HCT116 (cell line): Measurements from ENCODE around the gene CACNG8. TPM values are rescaled to one million over a fixed set of nuclear protein-coding genes. Genes with fewer than 3 reads are reported as not detected.

ENCODE experiments used
- ATAC-seq: fragments of 200-7000 bp; cut with Tn5 transposase; 2 replicates; pipeline ENCODE4 v1.9.1; 2020; ENCODE audit warnings: mild to moderate bottlenecking, moderate library complexity
- BruUV-seq: library from RNA; stranded (reverse); fragments of 400-500 nt; replicated peaks from 2 replicates; lab custom pipeline; 2021; lab: Mats Ljungman, UMichigan
- CTCF ChIA-PET: fragments of 300-600 bp; sonication (Branson Sonifier 250); formaldehyde crosslinking; loops from one replicate; lab custom pipeline; 2021; ENCODE audit warnings: antibody characterized with exemption; lab: Charles Lee
- POLR2A ChIA-PET: fragments of 300-600, 350-600 bp; sonication (Branson Sonifier 250); formaldehyde crosslinking; loops from one replicate; lab custom pipeline; 2021; ENCODE audit warnings: antibody characterized with exemption; lab: Charles Lee
- RAD21 ChIA-PET, 2 experiments: fragments of 300-600 bp; sonication (Branson Sonifier 250); formaldehyde crosslinking; loops; one replicate each; lab custom pipeline; 2023; ENCODE audit warnings: low total read pairs in 2 of 2; ENCODE audit not compliant: uncharacterized antibody in 2 of 2, unreplicated experiment in 2 of 2, low non-redundant PET in 1 of 2; lab: Charles Lee
- DNase-seq: peaks from one replicate; pipeline ENCODE4 v3.0.0-alpha.2; 2010; ENCODE audit warnings: low read depth, low spot score
- H2AFZ ChIP-seq: fragments of 200-600 bp; shearing (Covaris generic), sonication (generic); 2 replicates; pipeline ENCODE4 v1.6.1; 2017; ENCODE audit warnings: low read depth, mixed run types, mixed read lengths, antibody characterized with exemption, low read length; ENCODE audit not compliant: poor library complexity, severe bottlenecking
- H3K27ac ChIP-seq: 2 replicates; pipeline ENCODE4 v1.5.1; 2012; ENCODE audit warnings: low read depth, low read length
- H3K27me3 ChIP-seq: fragments of 200-600 bp; sonication (generic); 2 replicates; pipeline ENCODE4 v1.6.1; 2016; ENCODE audit warnings: mixed run types, low read length, mixed read lengths; ENCODE audit not compliant: insufficient read depth
- H3K36me3 ChIP-seq, 2 experiments: fragments of 200-500 bp in 1 of 2; fragments of 200-600 bp in 1 of 2; sonication (Bioruptor generic) in 1 of 2; sonication (generic) in 1 of 2; 2 replicates each; pipeline versions ENCODE4 v1.5.1 to v1.6.1; 2014 to 2016; ENCODE audit warnings: low read length in 2 of 2, inconsistent platforms in 1 of 2, mixed read lengths in 1 of 2, mixed run types in 1 of 2; ENCODE audit not compliant: insufficient read depth in 2 of 2, control insufficient read depth in 1 of 2
- H3K4me1 ChIP-seq, 2 experiments: fragments of 200-600 bp in 1 of 2; sonication (generic) in 1 of 2; 2 replicates each; pipeline versions ENCODE4 v1.5.1 to v1.6.1; 2012 to 2017; ENCODE audit warnings: low read length in 2 of 2, inconsistent platforms in 1 of 2, mild to moderate bottlenecking in 1 of 2, mixed read lengths in 1 of 2, mixed run types in 1 of 2, moderate library complexity in 1 of 2; ENCODE audit not compliant: insufficient read depth in 2 of 2, control insufficient read depth in 1 of 2
- H3K4me2 ChIP-seq: fragments of 200-600 bp; sonication (generic); 2 replicates; pipeline ENCODE4 v1.6.1; 2017; ENCODE audit warnings: mixed run types, low read length, mixed read lengths
- H3K4me3 ChIP-seq, 2 experiments: fragments of 200-600 bp in 1 of 2; sonication (generic) in 1 of 2; replicated peaks in 1 of 2; 2 replicates each; pipeline ENCODE4 v1.5.1; 2011 to 2016; ENCODE audit warnings: low read length in 2 of 2, control low read depth in 1 of 2, low read depth in 1 of 2, mild to moderate bottlenecking in 1 of 2, mixed read lengths in 1 of 2, mixed run types in 1 of 2
- H3K79me2 ChIP-seq: fragments of 200-600 bp; sonication (generic); 2 replicates; pipeline ENCODE4 v1.6.1; 2017; ENCODE audit warnings: mild to moderate bottlenecking, mixed run types, low read length, moderate library complexity, mixed read lengths; ENCODE audit not compliant: insufficient read depth
- H3K9ac ChIP-seq: fragments of 200-600 bp; sonication (generic); 2 replicates; pipeline ENCODE4 v1.6.1; 2016; ENCODE audit warnings: low read length, mixed read lengths
- H3K9me2 ChIP-seq: fragments of 200-600 bp; sonication (generic), shearing (Covaris generic); 2 replicates; pipeline ENCODE4 v1.6.1; 2017; ENCODE audit warnings: mixed run types, mild to moderate bottlenecking, moderate library complexity; ENCODE audit not compliant: insufficient read depth
- H3K9me3 ChIP-seq, 2 experiments: fragments of 200-500 bp in 1 of 2; fragments of 200-600 bp in 1 of 2; sonication (Bioruptor generic) in 1 of 2; sonication (generic) in 1 of 2; 2 replicates each; pipeline ENCODE4 v1.6.1; 2014 to 2017; ENCODE audit warnings: low read length in 2 of 2, mixed read lengths in 2 of 2, inconsistent platforms in 1 of 2, low read depth in 1 of 2, mild to moderate bottlenecking in 1 of 2, mixed run types in 1 of 2, moderate library complexity in 1 of 2; ENCODE audit not compliant: control insufficient read depth in 1 of 2, insufficient read depth in 1 of 2
- H4K20me1 ChIP-seq: fragments of 200-600 bp; sonication (generic), shearing (Covaris generic); 2 replicates; pipeline ENCODE4 v1.6.1; 2017; ENCODE audit warnings: mixed run types, mild to moderate bottlenecking, moderate library complexity; ENCODE audit not compliant: insufficient read depth
- CBX3 ChIP-seq: IDR thresholded peaks from 2 replicates; pipeline ENCODE4 v1.6.1; 2012; ENCODE audit warnings: low read depth
- EGR1 ChIP-seq: IDR thresholded peaks from 2 replicates; pipeline ENCODE4 v1.6.1; 2012; ENCODE audit warnings: low read depth
- EZH2 ChIP-seq: fragments of 200-600 bp; sonication (generic); IDR thresholded peaks from 2 replicates; pipeline ENCODE4 v1.6.1; 2017; ENCODE audit warnings: antibody characterized with exemption, mixed run types
- EZH2phosphoT487 ChIP-seq: fragments of 200-600 bp; IDR thresholded peaks from 2 replicates; pipeline ENCODE4 v1.6.1; 2018; ENCODE audit warnings: antibody characterized with exemption, borderline replicate concordance
- FOSL1 ChIP-seq: IDR thresholded peaks from 2 replicates; pipeline ENCODE4 v1.6.1; 2012; ENCODE audit warnings: low read depth
- POLR2A ChIP-seq: IDR thresholded peaks from 2 replicates; pipeline ENCODE4 v1.7.0; 2011; ENCODE audit warnings: borderline replicate concordance; ENCODE audit not compliant: insufficient read depth, insufficient read length; ENCODE audit errors: extremely low read depth
- RAD21 ChIP-seq: IDR thresholded peaks from 2 replicates; pipeline ENCODE4 v1.6.1; 2012; ENCODE audit warnings: low read depth, mild to moderate bottlenecking
- REST ChIP-seq: IDR thresholded peaks from 2 replicates; pipeline ENCODE4 v1.6.1; 2012; ENCODE audit warnings: low read depth
- SP1 ChIP-seq: IDR thresholded peaks from 2 replicates; pipeline ENCODE4 v1.6.1; 2012; ENCODE audit warnings: low read depth
- TCF7L2 ChIP-seq: IDR thresholded peaks from 2 replicates; pipeline ENCODE4 v1.7.0; 2011; ENCODE audit warnings: borderline replicate concordance, inconsistent platforms; ENCODE audit not compliant: insufficient read depth, insufficient read length; ENCODE audit errors: extremely low read depth
- YY1 ChIP-seq: IDR thresholded peaks from 2 replicates; pipeline ENCODE4 v1.6.1; 2011; ENCODE audit warnings: low read length, low read depth, moderate library complexity, mild to moderate bottlenecking; ENCODE audit not compliant: insufficient replicate concordance; ENCODE audit errors: extremely low read depth
- ZFX ChIP-seq: fragments of 450-650 bp; IDR thresholded peaks from 2 replicates; pipeline ENCODE4 v1.6.1; 2017
- ZNF274 ChIP-seq: fragments of 200-500 bp; sonication (Bioruptor generic); IDR thresholded peaks from 2 replicates; pipeline ENCODE4 v1.6.1; 2014; ENCODE audit warnings: mild to moderate bottlenecking, low read depth, low read length, inconsistent platforms
- intact Hi-C: fragments of 100-400 bp; cut with micrococcal nuclease; formaldehyde crosslinking; loops from 2 replicates; pipeline ENCODE4 v1.10.0; 2022
- total RNA-seq: library from RNA; stranded (reverse); gene quantifications from one replicate; pipeline ENCODE4 v1.2.1, GENCODE V29; 2021; ENCODE audit not compliant: unreplicated experiment
- TF ChIP-seq, protein P1 (sequence below): IDR thresholded peaks from 2 replicates; pipeline ENCODE4 v1.6.1; 2012
- TF ChIP-seq, protein P2 (sequence below): IDR thresholded peaks from 2 replicates; pipeline ENCODE4 v1.6.1; 2012

Gene CACNG8
- total RNA-seq, 1 experiment from 2014 or later, result 0.93 TPM

GRCh38 chr19:53971673-53972072, 8.9 kb downstream of the CACNG8 start:
- H3K9me2 ChIP-seq, result no peaks in the 10 kb centered on the region
- H4K20me1 ChIP-seq, result no peaks in the 10 kb centered on the region
- no peaks in the 10 kb centered on the region for H3K27me3 ChIP-seq
- no TSS peak for BruUV-seq
- no peak overlapping the region for H2AFZ ChIP-seq
- no peaks in the 10 kb centered on the region for H3K79me2 ChIP-seq
- no peak overlapping the region for H3K9ac ChIP-seq
- H3K36me3 ChIP-seq, result no peaks in the 10 kb centered on the region
- no peak for TF ChIP-seq RAD21
- no peak for TF ChIP-seq YY1
- no peak for TF ChIP-seq EGR1
- no peak for TF ChIP-seq ZFX
- no peak for TF ChIP-seq REST
- TF ChIP-seq POLR2A, result no peak
- TF ChIP-seq, protein P1, sequence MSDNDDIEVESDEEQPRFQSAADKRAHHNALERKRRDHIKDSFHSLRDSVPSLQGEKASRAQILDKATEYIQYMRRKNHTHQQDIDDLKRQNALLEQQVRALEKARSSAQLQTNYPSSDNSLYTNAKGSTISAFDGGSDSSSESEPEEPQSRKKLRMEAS, result no peak
- TF ChIP-seq ZNF274, result no peak
- TF ChIP-seq EZH2phosphoT487, result no peak
- TF ChIP-seq EZH2, result no peak
- no peak for TF ChIP-seq TCF7L2
- TF ChIP-seq, protein P2, sequence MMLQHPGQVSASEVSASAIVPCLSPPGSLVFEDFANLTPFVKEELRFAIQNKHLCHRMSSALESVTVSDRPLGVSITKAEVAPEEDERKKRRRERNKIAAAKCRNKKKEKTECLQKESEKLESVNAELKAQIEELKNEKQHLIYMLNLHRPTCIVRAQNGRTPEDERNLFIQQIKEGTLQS, result no peak
- no peak for TF ChIP-seq SP1
- no peak for TF ChIP-seq CBX3
- TF ChIP-seq FOSL1, result no peak
- POLR2A ChIA-PET, result no interaction called here
- intact Hi-C loops, result no loop called here
- H3K4me1 ChIP-seq, result no peaks in the 10 kb centered on the region
- DNase-seq (no peak), ATAC-seq (no peak)
- H3K27ac ChIP-seq, result no peak overlapping the region
- CTCF ChIA-PET, result no interaction called here
- RAD21 ChIA-PET, result no interaction called here
- no peaks in the 10 kb centered on the region for H3K9me3 ChIP-seq
- H3K4me3 ChIP-seq, result no peak overlapping the region
- H3K4me2 ChIP-seq, result no peak overlapping the region
